IMR-90 (cell line): ENCODE measurements around the gene CELSR1.

Experiments
- CEBPB ChIP-seq: IDR thresholded peaks from 2 replicates; pipeline ENCODE4 v1.6.1; 2012; ENCODE audit warnings: low read depth, low read length, improper control_type of control experiment
- CHD1 ChIP-seq: IDR thresholded peaks from 2 replicates; pipeline ENCODE4 v1.6.1; 2012; ENCODE audit warnings: low read depth, low read length, improper control_type of control experiment
- FOS ChIP-seq: fragments of 150-350 bp; IDR thresholded peaks from 2 replicates; pipeline ENCODE4 v1.6.1; 2016; ENCODE audit warnings: low read depth, low read length
- MAZ ChIP-seq: IDR thresholded peaks from 2 replicates; pipeline ENCODE4 v1.6.1; 2012; ENCODE audit warnings: low read depth, mild to moderate bottlenecking, low read length, improper control_type of control experiment, moderate library complexity, borderline replicate concordance
- MXI1 ChIP-seq: IDR thresholded peaks from 2 replicates; pipeline ENCODE4 v1.6.1; 2012; ENCODE audit warnings: low read depth, mild to moderate bottlenecking, low read length, moderate library complexity, borderline replicate concordance
- POLR2A ChIP-seq: IDR thresholded peaks from 2 replicates; pipeline ENCODE4 v1.6.1; 2012; ENCODE audit warnings: mild to moderate bottlenecking, low read depth, low read length
- RAD21 ChIP-seq: IDR thresholded peaks from 2 replicates; pipeline ENCODE4 v1.6.1; 2012; ENCODE audit warnings: low read length, improper control_type of control experiment
- RCOR1 ChIP-seq: IDR thresholded peaks from 2 replicates; pipeline ENCODE4 v1.6.1; 2012; ENCODE audit warnings: mild to moderate bottlenecking, low read length, improper control_type of control experiment; ENCODE audit not compliant: insufficient replicate concordance
- RFX5 ChIP-seq: IDR thresholded peaks from 2 replicates; pipeline ENCODE4 v1.8.0; 2012; ENCODE audit warnings: low read depth, mild to moderate bottlenecking, low read length, moderate library complexity
- SMC3 ChIP-seq: fragments of 150-350 bp; IDR thresholded peaks from 2 replicates; pipeline ENCODE4 v1.6.1; 2016; ENCODE audit warnings: low read depth, mild to moderate bottlenecking, antibody characterized with exemption, low read length, moderate library complexity
- TF ChIP-seq, protein P1 (sequence below): fragments of 150-350 bp; IDR thresholded peaks from 2 replicates; pipeline ENCODE4 v1.6.1; 2017; ENCODE audit warnings: mild to moderate bottlenecking, antibody characterized with exemption, low read length, low read depth
- TF ChIP-seq, protein P2 (sequence below): conservative IDR thresholded peaks from 2 replicates; pipeline ENCODE4 v1.5.1; 2012; ENCODE audit warnings: mild to moderate bottlenecking, low read depth, low read length, improper control_type of control experiment

DNA sequence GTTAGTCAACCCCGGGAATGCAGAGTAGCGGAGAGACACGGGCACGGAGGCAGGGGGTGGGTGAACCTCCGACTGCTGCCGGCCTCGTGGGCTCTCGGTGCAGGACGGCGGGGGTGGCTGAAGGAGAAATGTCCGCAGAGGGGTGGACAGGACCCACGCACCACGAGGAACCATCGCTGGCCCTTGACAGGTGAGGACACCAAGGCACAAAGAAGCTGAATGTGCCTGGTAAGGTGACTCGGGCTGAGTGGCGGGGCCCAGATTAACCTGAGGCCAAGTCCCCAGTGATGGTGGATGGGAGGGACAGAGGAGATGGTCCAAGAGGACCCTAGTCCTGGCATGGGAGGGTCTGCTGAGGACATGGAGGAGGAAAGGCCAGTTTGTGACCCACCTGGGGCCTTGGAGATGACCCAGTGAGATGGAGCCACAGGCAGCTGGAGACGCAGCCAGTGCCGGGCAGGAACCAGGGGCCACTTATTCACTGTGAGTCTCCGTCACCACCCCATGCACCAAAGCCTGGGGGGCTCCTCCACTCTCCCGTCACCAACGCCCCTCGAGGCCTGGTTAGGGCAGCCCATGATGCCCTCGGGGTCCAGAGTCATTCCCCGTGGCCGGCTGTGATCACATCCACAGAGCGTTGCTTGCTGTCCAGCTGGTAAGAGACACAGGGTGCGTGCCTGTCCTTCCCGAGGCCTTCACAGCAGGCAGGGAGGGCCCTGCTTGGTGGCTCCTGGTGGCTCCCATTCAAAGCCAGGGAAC, 64.2 kb downstream of the CELSR1 start:
- no peak for TF ChIP-seq POLR2A
- TF ChIP-seq, protein P1, sequence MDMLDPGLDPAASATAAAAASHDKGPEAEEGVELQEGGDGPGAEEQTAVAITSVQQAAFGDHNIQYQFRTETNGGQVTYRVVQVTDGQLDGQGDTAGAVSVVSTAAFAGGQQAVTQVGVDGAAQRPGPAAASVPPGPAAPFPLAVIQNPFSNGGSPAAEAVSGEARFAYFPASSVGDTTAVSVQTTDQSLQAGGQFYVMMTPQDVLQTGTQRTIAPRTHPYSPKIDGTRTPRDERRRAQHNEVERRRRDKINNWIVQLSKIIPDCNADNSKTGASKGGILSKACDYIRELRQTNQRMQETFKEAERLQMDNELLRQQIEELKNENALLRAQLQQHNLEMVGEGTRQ = no peak
- TF ChIP-seq, protein P2, sequence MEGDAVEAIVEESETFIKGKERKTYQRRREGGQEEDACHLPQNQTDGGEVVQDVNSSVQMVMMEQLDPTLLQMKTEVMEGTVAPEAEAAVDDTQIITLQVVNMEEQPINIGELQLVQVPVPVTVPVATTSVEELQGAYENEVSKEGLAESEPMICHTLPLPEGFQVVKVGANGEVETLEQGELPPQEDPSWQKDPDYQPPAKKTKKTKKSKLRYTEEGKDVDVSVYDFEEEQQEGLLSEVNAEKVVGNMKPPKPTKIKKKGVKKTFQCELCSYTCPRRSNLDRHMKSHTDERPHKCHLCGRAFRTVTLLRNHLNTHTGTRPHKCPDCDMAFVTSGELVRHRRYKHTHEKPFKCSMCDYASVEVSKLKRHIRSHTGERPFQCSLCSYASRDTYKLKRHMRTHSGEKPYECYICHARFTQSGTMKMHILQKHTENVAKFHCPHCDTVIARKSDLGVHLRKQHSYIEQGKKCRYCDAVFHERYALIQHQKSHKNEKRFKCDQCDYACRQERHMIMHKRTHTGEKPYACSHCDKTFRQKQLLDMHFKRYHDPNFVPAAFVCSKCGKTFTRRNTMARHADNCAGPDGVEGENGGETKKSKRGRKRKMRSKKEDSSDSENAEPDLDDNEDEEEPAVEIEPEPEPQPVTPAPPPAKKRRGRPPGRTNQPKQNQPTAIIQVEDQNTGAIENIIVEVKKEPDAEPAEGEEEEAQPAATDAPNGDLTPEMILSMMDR = no peak
- TF ChIP-seq RAD21 = no peak
- TF ChIP-seq RCOR1 = no peak
- TF ChIP-seq RFX5 = no peak
- no peak for TF ChIP-seq SMC3
- no peak for TF ChIP-seq CEBPB
- no peak for TF ChIP-seq MAZ
- TF ChIP-seq MXI1 = no peak
- no peak for TF ChIP-seq CHD1
- no peak for TF ChIP-seq FOS
